COLO668 (cell line): ENCODE data around the gene GABBR2.

Experiments
- DNase-seq: peaks from one replicate; lab custom pipeline; 2025; ENCODE audit not compliant: unreplicated experiment; lab: John Stamatoyannopoulos, UW

The GABBR2 gene

GRCh38 chr9:98639133-98639532, 69.6 kb downstream of the GABBR2 start:
- DNase-seq, result no peak

GRCh38 chr9:98637381-98637780, 71.4 kb downstream of the GABBR2 start:
- no peak for DNase-seq

GRCh38 chr9:98635374-98635773, 73.4 kb downstream of the GABBR2 start:
- no peak for DNase-seq

GRCh38 chr9:98634685-98635336, 73.9 kb downstream of the GABBR2 start:
- no peak for DNase-seq

GRCh38 chr9:98632839-98633238, 75.9 kb downstream of the GABBR2 start:
- DNase-seq, result no peak

GRCh38 chr9:98627296-98627695, 81.4 kb downstream of the GABBR2 start:
- no peak for DNase-seq

GRCh38 chr9:98625728-98626127, 83.0 kb downstream of the GABBR2 start:
- no peak for DNase-seq

- DNase-seq, result no peak
Measured at GRCh38 chr9:98619788-98620187, 88.9 kb downstream of the GABBR2 start.

GRCh38 chr9:98615633-98616032, 93.1 kb downstream of the GABBR2 start:
- DNase-seq, result no peak

- no peak for DNase-seq
Measured at GRCh38 chr9:98614941-98615340, 93.8 kb downstream of the GABBR2 start.

- DNase-seq, result no peak
Measured at GRCh38 chr9:98612061-98612752, 96.5 kb downstream of the GABBR2 start.

- no peak for DNase-seq
Measured at GRCh38 chr9:98611319-98611718, 97.4 kb downstream of the GABBR2 start.

GRCh38 chr9:98610711-98611110, 98.0 kb downstream of the GABBR2 start:
- no peak for DNase-seq

GRCh38 chr9:98610211-98610610, 98.5 kb downstream of the GABBR2 start:
- no peak for DNase-seq

- DNase-seq, result no peak
Measured at GRCh38 chr9:98609646-98610045, 99.1 kb downstream of the GABBR2 start.

- DNase-seq, result no peak
Measured at GRCh38 chr9:98607787-98608186, 100.9 kb downstream of the GABBR2 start.

- DNase-seq, result no peak
Measured at GRCh38 chr9:98607152-98607551, 101.6 kb downstream of the GABBR2 start.

GRCh38 chr9:98606730-98607129, 102.0 kb downstream of the GABBR2 start:
- no peak for DNase-seq

- no peak for DNase-seq
Measured at GRCh38 chr9:98605116-98605515, 103.6 kb downstream of the GABBR2 start.

GRCh38 chr9:98603821-98604383, 104.8 kb downstream of the GABBR2 start:
- DNase-seq, result no peak

- no peak for DNase-seq
Measured at GRCh38 chr9:98602839-98603500, 105.8 kb downstream of the GABBR2 start.

- DNase-seq, result no peak
Measured at GRCh38 chr9:98600631-98601030, 108.1 kb downstream of the GABBR2 start.
